Testis (tissue), 2 donors: ENCODE results near the gene NLRP1.

ENCODE experiments used
- POLR2A ChIP-seq: fragments of 450-650 bp; IDR thresholded peaks from one replicate; pipeline ENCODE4 v1.6.1; 2017; ENCODE audit warnings: antibody characterized with exemption, mild to moderate bottlenecking, moderate library complexity
- TF ChIP-seq, protein P1 (sequence below), 3 experiments: fragments of 450-650 bp in 2 of 3; fragments of 200-600 bp in 1 of 3; sonication (generic) in 1 of 3; IDR thresholded peaks; one replicate each; pipeline ENCODE4 v1.5.1; 2016 to 2019; ENCODE audit warnings: antibody characterized with exemption in 3 of 3, mild to moderate bottlenecking in 2 of 3, moderate library complexity in 1 of 3

DNA sequence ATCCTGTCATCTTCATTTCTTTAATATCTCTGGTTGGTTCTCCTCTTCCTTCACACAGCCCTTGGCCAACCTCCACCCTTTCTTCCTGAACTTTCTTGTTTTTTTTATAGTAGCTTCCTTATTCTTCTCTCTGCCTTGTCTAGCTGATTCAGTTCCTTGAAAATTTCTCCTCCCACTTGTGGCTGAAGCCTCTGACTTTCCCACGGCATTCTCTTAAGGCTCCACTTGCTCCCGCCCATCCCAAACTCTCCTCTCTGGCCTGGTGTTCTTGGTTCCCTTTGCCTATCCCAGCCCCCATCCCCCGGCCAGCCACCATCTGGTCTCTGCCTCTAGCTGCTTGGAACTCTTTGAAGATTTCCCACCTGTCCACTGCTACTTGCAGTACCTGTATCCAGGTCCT, 29.1 kb downstream of the NLRP1 start:
- TF ChIP-seq, protein P1, sequence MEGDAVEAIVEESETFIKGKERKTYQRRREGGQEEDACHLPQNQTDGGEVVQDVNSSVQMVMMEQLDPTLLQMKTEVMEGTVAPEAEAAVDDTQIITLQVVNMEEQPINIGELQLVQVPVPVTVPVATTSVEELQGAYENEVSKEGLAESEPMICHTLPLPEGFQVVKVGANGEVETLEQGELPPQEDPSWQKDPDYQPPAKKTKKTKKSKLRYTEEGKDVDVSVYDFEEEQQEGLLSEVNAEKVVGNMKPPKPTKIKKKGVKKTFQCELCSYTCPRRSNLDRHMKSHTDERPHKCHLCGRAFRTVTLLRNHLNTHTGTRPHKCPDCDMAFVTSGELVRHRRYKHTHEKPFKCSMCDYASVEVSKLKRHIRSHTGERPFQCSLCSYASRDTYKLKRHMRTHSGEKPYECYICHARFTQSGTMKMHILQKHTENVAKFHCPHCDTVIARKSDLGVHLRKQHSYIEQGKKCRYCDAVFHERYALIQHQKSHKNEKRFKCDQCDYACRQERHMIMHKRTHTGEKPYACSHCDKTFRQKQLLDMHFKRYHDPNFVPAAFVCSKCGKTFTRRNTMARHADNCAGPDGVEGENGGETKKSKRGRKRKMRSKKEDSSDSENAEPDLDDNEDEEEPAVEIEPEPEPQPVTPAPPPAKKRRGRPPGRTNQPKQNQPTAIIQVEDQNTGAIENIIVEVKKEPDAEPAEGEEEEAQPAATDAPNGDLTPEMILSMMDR (IDR thresholded peaks at IDR 0.05): no peak
- TF ChIP-seq POLR2A: no peak
